HG03565 (cell line): ENCODE data around the gene DHTKD1.

Source experiments
- ATAC-seq: cut with Tn5 transposase; IDR thresholded peaks from one replicate; pipeline ENCODE4 v1.9.1; 2021; ENCODE audit warnings: mild to moderate bottlenecking, moderate library complexity; ENCODE audit not compliant: unreplicated experiment

The DHTKD1 gene, protein sequence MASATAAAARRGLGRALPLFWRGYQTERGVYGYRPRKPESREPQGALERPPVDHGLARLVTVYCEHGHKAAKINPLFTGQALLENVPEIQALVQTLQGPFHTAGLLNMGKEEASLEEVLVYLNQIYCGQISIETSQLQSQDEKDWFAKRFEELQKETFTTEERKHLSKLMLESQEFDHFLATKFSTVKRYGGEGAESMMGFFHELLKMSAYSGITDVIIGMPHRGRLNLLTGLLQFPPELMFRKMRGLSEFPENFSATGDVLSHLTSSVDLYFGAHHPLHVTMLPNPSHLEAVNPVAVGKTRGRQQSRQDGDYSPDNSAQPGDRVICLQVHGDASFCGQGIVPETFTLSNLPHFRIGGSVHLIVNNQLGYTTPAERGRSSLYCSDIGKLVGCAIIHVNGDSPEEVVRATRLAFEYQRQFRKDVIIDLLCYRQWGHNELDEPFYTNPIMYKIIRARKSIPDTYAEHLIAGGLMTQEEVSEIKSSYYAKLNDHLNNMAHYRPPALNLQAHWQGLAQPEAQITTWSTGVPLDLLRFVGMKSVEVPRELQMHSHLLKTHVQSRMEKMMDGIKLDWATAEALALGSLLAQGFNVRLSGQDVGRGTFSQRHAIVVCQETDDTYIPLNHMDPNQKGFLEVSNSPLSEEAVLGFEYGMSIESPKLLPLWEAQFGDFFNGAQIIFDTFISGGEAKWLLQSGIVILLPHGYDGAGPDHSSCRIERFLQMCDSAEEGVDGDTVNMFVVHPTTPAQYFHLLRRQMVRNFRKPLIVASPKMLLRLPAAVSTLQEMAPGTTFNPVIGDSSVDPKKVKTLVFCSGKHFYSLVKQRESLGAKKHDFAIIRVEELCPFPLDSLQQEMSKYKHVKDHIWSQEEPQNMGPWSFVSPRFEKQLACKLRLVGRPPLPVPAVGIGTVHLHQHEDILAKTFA

GRCh38 chr10:12068449-12069269, at the start of gene DHTKD1:
DHTKD1 (plus strand) TSS chr10:12068954; CDS start chr10:12069034, 80 bp downstream.
- ATAC-seq, result peak; percentile 97

DNA sequence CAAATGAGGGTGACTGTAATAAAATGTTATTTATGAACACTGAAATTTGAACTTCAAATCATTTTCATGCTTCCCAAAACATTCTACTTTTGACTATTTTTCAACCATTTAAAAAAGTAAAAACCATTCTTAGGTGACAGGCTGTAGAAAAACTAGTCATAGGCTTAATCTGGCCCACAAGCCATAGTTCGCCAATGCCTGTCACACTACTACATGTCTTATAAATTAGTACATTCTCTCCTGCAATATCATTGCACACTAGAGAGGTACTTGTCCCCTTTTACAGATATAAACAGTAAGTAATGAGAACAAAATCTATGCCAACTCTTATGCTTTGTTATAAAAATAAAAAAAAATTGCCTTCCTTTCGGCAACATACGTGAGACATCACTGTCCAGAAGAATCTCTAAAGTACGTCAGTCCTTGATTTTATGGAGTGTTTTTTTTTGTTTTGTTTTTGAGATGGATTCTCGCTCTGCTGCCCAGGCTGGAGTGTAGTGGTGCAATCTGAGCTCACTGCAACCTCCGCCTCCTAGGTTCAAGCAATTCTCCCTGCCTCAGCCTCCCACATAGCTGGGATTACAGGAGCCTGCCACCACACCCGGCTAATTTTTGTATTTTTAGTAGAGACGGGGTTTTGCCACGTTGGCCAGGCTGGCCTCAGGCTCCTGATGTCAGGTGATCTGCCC, 49.3 kb upstream of the DHTKD1 start:
- no peak for ATAC-seq

- ATAC-seq, result no peak
Measured at GRCh38 chr10:12020574-12020973, 48.2 kb upstream of the DHTKD1 start.

GRCh38 chr10:12022580-12023257, 46.0 kb upstream of the DHTKD1 start:
- ATAC-seq, result no peak

DNA sequence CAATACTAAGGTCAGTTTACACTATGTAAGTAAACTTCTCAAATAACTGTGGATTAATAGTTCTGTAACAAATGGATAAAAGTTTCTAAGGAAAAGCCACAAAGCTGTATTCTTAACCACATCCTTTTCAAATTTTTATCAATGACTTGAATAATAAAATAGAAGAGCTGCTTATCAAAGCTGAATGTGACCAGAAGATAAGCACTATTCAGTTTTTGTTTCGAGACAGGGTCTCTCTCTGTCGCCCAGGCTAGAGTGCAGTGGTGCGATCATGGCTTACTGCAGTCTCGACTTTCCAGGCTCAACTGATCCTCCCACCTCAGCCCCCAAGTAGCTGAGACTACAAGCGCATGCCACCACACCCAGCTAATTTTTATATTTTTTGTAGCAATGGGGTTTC, 43.2 kb upstream of the DHTKD1 start:
- ATAC-seq, result no peak

GRCh38 chr10:12027539-12027938, 41.2 kb upstream of the DHTKD1 start:
- peak; percentile 78 for ATAC-seq

- no peak for ATAC-seq
Measured at GRCh38 chr10:12031404-12031803, 37.4 kb upstream of the DHTKD1 start.

DNA sequence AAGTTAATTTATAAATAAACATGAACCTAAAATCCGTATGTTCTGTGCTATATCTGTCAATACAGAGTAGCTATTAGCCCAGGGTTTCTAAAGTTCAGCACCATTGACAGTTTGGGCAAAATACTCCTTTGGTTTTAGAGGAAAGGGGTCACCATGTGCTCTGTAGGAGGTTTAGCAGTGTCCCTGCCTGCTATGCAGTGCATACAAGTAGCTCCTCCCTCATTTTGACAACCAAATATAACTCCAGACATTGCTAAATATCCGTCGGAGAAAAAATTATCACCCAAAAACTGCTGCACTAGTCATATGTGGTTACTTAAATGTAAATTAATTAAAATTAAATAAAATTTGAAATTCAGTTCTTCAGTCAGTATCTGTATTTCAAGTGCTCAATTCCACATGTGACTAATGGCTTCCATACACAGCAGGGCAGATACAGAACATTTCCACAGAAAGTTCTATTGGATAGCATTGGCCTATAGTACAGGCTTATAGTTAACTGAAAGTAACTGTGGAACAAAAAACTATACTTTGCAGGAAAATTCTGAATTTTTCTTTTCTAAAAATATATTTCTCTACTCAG, 32.6 kb upstream of the DHTKD1 start:
- no peak for ATAC-seq

DNA sequence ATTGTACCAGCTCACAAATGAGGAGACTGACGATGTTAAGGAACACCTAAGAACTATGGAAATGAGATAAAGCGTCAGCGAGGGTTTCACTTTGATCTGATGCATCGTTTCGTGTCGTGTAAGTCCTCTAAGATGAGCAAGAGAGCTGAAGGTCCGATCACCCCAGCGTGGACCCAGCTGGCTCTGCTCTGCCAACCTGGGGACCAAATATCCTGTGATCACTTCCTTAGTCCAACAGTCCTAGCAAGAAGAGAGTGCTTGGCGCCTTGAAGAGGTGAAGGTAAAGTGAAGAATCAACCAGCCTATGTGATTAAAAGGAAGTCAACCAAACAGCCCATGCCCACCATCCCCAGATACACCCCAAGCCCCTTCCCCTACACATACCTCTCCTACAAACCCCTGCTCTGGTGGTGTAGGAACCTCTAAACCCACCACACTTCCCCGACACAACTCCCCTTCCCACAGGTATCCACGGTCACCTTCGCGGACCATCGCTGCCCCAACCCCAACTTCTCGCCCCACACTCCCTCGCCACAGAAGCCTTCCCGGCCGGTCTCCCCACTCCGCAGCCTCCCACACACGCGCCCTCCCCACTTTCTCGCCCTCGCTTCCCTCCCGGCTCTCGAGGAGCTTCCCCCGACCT, 26.9 kb upstream of the DHTKD1 start:
- ATAC-seq, result no peak

GRCh38 chr10:12042409-12042796, 26.4 kb upstream of the DHTKD1 start:
- ATAC-seq, result peak; percentile 1

DNA sequence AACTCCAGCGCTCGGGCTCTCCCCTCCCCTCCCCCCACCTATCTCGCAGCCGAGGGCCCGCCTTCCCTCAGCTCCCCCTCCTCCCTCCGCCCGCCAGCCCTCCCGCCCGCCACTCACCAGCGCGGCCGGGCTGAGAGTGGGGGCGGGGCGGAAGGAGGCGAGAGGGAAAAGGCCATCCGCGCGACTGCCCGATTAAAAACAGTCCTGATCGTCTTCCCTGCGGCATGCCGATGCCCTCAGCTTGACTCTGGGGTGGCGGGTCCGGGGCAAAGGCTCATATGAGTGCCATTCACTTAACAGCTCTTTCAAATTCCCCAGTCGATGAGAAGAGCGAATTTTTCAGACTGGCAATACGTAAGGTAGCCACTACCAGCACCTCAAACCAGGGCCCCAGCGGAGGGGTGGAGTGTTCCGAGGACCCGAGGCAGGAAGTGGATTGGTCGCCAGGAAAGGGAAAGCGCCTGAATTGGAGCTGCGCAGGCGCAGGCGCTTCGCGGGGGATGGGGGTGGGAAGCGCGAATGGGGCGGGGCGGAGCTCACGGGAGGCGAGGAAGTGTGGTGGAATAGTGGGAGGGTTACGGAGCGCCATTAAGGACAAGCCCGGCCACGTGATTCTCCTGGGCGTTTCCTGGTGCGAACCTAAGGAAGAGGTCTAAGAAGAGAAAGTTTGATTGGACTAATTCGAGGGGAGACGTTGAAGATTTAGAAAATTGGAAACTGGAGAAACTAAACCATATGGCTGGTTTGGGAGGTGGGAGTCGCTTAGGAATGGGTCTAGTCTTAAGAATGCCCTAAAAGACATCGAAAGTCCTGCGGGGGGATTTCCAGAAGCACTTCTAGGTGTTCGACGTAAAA, 25.7 kb upstream of the DHTKD1 start, which contains the start of gene UPF2:
Gene UPF2 (minus strand): TSS at position 13 of the 855 bp plus-strand sequence. CDS start 7,386 bp downstream, outside the sequence.
- peak; percentile 42 for ATAC-seq

- ATAC-seq, result no peak
Measured at GRCh38 chr10:12045596-12045995, 23.2 kb upstream of the DHTKD1 start.

DNA sequence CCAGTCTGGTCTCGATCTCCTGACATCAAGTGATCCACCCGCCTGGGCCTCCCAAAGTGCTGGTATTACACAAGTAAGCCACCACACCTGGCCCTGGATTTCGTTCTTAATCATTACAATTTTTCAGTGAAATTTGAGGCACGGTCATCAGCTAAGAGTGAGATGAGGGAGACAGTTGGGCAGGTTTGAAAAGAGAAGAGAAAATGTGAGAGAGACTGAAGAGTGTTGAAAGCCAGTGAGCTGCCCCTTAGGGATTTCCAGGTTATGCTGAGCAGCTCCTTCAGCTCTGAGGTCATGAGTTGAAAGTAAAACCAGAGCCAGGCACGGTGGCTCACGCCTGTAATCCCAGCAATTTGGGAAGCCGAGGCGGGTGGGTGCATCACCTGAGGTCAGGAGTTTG, 20.2 kb upstream of the DHTKD1 start:
- no peak for ATAC-seq

GRCh38 chr10:12050528-12050927, 18.2 kb upstream of the DHTKD1 start:
- ATAC-seq, result no peak

DNA sequence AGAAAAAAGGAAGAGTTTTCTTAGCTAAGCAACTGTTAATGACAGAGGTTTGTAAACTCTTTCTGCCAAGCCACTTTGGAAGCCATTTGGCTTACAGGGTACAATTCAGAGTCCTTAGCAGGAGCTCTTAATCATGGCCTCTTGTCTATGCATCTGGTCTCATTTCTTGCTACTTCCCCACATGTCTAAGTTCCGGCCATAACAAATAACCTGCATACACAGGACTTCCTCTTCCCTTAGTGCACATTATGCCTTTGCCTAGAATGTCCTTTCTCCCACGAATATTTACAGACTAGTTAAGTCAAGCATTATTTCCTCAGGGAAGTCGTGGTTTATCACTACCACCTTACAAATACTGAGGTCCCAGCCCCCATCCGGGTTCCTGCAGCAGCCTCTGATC, 17.5 kb upstream of the DHTKD1 start:
- no peak for ATAC-seq

GRCh38 chr10:12055732-12056131, 13.0 kb upstream of the DHTKD1 start:
- ATAC-seq, result no peak

DNA sequence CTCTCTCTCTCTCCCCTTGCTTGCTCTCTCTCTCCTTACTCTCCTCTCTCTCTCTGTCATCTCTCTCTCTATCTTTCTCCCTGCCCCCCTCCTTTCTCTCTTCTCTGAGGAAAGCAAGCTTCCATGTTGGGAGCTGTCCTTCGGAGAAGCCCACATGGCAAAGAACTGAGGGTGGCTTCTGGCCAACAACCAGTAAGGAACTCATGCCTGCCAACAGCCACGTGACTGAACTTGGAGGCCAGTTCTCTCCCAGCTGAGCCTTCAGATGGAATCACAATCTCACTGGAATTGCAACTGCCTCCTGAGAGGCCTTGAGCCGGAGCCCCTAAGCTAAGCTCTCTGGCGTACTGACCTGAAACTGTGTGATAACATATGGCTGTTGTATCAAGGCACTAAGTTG, 12.0 kb upstream of the DHTKD1 start:
- no peak for ATAC-seq

GRCh38 chr10:12061124-12061523, 7.6 kb upstream of the DHTKD1 start:
- no peak for ATAC-seq
